Dedifferentiated amniotic fluid mesenchymal stem cell (primary cell): ENCODE results near the gene RHEB.
"Not testable (repeated sequence)": the region's sequence is repeated elsewhere in the genome, so short reads cannot be mapped to it uniquely, and the experiment has no call there.

ENCODE experiments used
- DNase-seq: peaks from one replicate; pipeline ENCODE4 v3.0.0-alpha.2; 2016; ENCODE audit errors: extremely low spot score

RHEB gene, protein sequence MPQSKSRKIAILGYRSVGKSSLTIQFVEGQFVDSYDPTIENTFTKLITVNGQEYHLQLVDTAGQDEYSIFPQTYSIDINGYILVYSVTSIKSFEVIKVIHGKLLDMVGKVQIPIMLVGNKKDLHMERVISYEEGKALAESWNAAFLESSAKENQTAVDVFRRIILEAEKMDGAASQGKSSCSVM

DNA sequence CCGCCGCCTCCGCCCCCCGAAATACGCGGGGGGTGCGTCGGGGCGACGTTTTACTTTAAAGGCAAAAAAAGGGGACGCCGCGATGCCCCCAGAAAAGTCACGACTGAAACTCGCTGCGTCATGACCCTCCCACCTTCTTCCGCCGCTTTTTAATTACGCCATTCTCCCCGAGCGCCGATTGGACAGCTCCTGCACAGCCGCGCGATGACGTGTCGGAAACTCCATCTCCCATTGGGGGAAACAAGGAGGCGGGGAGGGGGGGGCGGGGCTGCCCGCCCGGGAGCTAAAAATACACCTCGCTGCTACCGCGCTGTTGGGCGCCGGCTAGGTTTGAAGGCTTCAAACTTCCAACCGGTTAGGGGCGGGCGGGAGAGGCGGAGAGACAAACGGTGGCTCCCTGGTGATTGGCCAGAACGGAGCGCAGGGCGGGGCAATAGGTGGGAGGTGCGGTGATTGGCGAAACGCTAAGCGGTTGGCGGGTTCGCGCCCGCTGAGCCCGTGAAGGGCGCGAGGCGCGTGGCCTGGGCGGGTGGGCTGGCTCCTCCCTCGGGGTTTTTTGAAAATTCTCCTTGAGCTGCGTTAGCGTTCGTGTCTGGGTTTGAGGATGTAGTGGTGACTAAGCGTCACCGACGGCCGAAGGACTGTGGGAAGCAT lies at the start of gene RHEB:
RHEB (minus strand) TSS at position 131 of the 654 bp plus-strand sequence. CDS start 384 bp downstream, outside the sequence.
- DNase-seq = peak; percentile 99

DNA sequence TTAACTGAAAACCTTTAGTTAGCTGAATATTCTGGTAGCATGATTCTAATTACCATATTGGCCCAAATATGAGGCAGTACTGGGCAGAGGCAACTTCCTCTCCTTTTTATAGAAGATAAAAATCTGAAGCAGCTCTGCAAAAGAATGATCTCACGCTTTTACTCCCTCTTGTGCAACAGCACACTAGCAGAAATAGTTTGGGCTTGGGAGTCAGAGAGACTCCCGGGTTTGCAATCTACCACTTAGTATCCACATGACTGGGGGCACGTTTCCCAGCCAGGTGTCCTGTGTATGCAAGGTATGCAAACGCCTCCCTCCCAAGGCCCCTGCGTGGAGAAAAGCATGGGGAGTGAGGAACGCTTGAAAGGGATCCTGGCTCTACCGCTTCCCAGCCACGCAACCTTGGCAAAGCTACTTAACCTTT lies 47.2 kb upstream of the RHEB start:
- peak; percentile 84 for DNase-seq

DNA sequence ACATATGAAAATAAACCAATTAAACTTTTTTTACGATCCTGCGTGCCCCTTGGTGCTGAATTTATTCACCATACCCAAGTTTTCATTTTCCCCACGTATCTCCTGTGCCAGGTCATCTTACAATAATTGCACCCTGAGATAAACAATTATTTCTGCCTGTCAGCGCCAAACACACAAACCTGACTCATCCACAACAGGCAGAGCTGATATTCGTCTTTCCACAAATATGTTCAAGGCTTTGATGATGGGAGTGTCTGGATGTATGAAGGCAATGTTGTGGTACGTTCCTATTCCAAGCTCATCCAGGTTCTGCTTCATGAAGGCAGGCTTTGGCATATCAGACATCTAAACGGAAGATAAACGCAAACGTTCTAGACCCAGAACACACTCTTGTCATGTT lies 45.8 kb upstream of the RHEB start:
- no peak for DNase-seq

DNA sequence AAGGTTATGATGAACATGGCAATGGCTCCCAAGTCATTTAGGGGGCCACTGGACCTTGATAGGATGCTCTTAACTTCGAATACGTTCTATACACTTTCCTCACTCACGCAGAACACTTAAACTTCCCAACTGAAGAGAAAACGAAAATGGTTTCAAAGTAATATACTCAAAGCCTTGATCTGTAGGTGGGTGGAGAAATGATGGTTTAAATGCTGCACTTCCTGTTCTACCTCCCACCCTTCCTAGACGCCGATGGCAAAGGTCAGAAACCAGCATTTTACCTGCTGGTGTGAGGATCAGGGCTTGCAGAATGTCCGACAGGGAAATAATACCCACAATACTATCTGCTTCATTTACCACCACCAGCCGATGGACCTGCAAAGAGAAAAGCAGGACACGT lies 40.5 kb upstream of the RHEB start:
- DNase-seq = no peak

DNA sequence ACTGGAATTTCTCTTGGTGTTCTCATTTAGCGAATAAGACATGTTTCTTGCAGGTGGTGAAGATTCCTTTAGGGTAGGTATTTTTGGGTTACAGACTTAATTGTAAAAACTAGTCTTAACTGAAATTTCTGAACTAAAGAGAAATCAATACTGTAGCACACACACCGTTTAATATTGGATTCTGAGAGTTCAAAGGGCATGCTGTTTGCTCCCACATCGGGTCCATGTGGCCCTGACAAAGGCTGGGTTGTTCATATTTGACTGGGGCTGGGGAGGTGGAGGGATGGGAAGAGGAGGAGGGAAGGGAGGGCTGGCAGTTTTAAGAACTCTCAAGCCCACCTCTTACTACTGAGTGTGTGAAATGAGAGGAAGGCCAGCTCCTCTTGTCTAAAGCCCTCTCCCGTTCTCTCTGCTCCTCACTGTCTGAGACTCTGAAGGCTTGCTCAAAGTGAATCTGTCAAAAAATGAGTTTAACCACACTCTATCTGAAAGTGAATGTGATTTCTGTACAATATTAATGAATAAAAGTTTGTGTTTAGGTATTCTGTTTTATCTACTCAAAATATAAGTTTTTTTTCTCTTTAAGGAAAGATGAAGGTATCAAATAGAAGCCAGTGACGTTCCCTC lies 40.0 kb upstream of the RHEB start:
- DNase-seq = no peak

DNA sequence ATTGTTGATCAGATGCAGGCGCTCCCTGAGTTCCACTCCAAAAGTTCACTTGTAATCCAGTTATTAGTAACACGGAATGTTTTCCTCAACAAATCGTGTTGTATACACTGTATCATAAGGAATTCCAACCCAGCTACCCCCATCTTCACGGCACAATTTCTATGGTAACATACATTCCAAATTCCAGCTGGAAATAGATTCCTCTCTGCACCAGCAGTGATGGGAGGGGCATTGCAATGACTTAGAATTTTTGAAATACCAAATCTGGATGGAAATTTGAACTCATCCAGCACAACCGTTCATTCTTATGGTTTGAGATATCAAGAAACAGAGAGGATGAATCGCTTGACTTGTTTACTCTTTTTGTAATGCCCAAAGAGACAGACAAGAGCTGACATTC lies 38.9 kb upstream of the RHEB start:
- DNase-seq = peak; percentile 88

DNA sequence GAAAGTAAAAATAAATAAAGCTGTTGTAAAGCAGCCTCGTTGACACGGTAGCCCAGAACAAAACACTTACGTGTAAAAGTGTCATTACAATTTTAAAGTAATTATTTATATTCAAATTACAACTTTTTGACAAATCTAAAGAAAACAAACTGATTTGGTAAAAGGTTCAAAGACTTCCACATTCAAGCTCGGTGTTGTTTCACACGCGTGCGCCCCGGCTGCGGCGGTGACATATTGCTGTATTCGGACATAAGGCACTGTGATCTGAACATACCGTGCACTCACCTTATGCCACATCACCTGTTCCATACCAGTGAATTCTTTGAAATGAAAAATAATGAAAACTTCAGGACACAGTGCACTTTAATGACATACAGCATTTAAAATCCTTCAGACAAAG lies 36.9 kb upstream of the RHEB start:
- DNase-seq = no peak

DNA sequence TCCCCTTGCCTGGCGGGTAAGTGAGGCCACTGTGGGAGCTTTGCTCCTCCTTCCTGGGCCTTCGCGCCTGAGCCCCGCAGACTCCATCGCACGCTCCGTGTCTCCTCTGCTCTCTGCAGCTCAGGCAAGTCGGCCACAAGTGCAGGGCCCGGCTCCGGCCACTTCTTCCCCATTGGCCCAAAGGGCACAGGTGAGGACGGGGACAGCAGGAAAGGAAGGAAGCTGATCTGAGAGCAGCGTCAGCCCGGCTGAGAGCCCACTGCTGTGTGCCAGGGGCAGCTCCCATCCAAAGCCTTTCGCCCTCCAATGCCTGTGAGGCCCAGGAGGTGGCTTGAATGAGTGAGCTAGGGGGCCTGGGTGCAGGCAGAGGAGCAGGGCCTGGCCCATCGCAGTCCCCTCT lies 33.7 kb upstream of the RHEB start:
- no peak for DNase-seq

DNA sequence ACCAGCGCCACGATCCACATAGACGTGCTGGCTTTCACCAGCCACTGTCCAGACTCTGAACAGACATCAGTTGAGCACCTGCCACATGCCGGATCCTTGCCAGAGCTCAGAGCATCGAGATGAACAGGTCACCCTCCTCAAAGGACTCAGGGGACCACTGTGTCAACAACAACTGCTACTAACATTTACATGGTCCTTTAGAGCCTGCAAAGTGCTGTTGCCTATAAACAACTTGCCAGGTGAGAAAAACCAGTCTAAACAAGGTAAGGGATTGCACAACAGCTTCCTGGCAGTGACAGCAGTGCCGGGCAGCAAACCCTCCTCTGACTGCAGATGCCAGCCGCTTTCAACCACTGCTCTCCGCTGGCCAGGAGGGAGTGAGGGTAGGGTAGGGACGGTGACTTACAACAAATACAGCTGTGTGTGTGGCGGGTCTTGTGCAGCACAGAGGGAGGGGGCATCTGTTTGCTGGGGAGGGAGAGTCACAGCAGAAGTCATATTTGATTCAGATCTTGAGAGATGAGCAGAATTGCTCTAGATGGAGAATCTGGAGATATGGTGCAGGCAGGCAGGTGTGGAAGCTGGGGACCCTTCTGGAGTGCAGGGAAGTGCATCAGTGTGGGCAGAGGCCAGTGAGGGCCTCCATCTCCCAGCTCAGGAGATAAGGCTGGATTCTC lies 32.8 kb upstream of the RHEB start:
- DNase-seq = no peak

DNA sequence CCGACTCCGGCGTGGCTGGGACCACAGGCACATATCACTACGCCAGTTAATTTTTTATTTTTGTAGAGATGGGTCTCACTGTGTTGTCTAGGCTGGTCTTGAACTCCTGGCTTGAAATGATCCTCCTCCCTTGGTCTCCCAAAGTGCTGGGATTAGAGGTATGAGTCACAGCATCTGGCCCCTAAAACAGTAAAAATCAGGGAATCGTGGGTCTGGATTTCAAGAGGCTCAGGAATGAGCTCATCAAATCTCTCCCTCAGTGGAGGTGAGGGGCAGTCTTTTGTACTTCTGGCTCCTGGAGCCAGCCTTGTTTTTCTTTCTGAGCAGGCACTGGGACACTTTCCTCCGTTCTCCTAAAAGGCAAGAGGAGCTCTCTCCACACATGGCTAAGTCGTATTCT lies 32.1 kb upstream of the RHEB start:
- no peak for DNase-seq

DNA sequence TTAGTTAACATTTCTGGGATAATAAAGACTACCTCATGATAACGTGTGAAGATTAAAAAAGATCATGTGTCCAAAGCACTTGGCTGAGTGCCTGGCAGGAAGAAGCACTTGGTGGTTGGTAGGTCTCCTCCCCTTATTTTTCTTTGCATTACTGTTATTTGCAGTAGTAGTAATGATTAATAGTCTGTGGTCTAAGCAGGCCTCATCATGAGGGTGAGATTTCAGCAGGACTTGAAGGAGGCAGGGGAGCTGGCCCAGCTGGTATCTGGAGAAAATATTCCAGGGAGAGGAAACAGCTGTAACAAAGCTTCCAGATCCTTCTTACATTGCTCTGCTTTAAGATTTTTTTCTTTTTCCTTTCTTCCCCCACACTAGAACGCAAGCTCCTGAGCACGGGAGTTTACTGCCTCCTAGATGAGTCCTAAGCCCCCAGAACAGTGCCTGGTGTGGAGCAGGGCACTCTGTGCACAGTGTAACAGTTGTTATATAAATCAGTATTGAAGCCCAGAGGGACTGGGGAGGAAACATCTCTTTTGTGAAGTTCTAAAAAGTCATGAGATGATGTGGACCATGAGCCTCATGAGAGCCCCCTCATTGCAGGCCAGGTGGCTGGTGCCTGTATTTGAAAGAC lies 31.1 kb upstream of the RHEB start:
- DNase-seq = no peak

DNA sequence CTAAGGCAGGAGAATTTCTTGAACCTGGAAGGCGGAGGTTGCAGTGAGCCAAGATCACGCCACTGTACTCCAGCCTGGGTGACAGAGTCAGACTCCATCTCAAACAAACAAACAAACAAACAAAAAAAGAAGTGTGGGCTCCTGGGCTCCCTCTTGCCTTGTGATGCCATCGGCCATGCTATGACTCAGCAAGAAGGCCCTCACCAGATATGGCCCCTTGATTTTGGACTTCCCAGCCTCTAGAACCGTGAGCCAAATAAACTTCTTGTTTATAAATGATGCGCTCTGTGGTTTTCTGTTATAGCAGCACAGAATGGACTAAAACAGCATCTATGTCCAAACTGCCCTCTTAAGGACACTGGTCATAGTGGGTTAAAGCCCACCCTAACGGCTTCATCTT lies 29.9 kb upstream of the RHEB start:
- no peak for DNase-seq

DNA sequence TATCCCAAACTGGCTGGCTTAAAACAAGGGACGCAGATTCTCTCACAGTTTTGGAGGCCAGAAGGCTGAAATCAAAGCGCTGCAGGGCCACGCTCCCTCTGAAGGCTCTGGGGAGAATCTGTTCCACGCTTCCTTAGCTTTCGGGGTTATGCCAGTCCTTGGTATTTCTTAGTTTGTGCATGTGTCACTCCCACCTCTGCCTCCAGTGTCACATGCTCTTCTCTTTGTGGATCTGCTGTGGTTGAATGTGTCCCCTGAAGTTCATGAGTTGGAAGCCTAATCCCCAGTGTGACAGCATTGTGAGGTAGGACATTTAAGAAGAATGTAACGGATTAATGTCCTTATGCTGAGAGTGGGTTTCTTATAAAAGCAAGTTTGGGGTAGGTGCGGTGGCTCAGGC lies 29.4 kb upstream of the RHEB start:
- no peak for DNase-seq

DNA sequence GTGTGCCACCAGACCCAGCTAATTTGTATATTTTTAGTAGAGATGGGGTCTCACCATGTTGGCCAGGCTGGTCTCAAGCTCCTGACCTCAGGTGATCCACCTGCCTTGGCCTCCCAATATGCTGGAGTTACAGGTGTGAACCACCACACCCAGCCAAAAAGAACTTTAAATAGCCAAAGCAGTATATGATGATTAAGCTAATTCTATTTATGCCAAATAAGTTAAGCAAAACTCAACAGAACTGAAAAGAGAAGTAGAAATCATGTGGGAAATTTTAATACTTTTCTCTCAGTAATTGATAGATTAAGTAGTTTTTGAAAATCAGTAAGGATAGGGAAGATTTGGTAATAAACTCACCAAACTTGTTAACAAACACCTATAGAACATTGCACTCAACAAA lies 24.5 kb upstream of the RHEB start:
- DNase-seq = no peak

DNA sequence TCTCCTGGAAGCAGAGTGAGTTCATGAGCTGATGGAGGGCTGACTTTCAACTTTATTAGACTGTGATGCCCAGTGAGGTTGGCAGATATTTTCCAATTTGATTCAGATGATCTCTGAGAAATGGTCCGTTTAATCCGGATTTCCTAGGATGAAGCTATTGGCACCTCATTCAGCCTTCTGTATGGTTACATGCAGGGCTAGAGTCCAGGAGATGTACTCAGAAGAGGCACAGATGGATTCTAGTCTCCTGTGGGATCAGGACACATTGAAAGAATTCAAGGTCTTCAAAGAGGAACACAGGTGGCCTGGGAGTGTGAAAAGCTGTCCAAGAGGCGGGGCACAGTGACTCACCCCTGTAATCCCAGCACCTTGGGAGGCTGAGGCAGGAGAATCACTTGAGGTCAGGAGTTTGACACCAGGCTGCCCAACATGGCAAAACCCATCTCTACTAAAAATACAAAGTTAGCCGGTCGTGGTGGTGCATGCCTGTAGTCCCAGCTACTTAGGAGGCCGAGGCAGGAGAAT lies 23.0 kb upstream of the RHEB start:
- DNase-seq = no peak

DNA sequence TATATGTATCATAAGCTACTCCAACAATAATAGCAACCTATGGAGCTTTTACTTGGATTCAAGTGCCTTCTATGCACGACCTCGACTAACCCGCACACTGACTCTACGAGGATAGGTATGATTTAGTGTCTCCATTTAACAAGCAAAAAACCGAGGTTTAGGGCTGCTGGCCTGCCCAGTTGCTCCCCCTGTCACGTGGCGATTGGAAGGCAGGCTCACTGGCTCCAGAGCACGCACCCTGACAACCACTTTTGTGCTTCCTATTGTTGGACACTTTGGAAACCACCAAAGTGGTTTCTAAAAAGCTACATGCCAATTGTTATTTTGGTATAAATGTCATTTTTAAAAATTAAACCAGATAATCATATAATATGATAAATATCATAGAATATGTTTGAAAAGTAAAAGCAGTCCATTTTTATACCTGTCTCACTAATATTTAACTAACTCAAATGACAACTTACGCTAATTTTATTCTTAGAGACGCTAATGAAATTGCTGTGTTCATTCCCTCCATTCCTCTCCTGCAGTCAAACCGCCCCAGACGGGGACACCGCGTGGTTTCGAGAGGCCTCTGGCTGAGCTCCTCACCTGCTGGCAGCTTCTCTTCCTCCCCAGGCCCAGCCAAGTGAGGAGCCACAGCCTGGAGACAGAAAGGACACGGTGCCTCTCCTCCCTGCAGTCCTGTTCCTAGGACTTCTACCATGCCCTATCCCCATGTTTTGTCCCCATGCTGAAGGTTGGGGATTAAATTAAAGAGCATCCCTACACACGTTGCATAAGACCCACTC lies 22.2 kb upstream of the RHEB start:
- no peak for DNase-seq

DNA sequence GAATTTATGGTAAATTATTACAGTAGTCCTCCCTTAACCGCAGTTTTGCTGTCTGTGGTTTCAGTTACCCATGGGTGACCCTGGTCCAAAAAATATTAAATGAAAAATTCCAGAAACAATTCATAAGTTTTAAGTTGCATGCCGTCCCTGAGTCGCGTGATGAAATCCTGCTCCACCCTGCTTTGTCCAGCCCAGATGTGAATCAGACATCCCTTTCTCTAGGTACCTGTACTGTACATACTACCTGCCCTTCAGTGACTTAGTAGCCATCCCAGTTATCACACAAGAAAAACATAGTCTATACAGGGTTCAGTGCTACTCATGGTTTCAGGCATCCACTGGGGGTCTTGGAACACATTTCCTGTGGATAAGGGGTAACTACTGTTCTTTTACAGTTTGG lies 20.5 kb upstream of the RHEB start:
- no peak for DNase-seq

DNA sequence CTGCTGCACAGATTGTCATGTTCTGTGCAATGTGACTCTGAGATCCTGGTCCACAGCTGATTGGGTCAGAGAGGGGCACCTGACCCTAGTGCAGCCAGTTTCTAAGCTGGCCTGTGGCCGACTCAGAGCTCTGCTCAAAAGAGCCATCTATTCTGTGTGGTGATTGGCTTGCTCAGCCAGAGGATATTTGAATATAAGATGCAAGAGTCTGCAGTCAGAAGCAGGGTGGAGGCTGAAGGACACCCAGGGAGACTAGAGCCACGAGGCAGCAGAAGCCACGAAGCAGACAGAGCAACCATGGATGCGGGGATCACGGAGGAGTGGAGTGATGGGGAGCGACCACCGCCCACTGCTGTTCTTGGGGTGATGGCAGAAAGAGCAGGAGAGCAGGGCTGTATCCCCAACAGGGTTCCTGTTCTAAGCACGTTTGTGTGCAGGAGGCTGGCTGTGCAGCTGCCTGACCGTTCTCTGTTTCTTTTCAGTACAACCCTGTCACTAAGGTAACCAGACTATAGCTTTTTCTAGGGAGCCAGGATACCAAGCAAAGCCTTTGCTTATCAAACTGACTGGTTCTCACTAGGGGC lies 19.5 kb upstream of the RHEB start:
- no peak for DNase-seq

DNA sequence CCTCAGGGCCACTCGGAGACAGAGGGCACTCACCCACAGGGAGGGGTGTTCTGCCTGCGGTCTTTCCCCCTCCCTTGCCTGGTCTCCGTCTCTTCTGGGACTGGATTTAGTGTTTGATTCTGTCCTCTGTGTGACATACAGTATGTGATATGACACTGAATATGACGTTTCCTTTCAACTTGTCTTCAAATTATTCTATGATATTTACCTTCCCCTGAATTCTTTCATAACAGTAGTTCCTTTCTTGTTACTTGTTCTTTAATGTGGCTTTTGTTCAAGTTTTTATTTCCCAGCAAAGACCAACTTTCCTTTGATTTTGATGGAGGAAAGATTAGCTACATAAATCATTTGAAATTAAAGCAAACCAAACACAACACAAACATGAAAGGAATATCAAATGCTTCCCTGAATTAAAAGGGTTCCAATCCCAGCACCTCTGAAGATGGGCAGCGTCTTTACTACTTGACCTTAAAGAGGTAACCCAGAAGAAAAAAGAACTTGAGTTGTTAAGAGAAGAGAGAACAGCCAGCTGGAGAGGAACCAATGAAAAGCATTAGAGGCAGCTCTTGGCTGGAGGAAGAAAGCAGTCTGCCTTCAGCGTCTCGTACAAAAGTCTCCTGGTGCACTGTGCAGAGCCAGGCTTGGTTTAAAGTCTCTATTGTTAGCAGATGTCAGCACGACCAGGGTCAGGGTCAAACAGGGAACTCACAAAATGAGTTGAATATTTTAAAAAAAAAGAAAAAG lies 18.3 kb upstream of the RHEB start:
- DNase-seq = no peak

DNA sequence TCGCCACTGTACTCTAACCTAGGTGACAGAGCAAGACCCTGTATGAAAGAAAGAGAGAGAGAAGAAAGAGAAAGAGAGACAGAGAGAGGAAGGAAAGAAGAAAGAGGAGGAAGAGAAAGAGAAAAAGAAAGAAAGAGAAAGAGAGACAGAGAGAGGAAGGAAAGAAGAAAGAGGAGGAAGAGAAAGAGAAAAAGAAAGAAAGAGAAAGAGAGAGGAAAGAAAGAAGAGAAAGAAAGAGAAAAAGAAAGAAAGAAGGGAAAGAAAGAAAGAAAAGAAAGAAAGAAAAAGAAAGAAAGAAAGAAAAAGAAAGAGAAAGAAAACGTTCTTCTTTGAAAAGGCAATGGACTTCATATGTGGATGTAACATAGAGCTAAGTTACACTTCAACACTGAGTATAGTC lies 16.5 kb upstream of the RHEB start:
- not testable (repeated sequence) for DNase-seq
